Transverse colon (tissue), 4 donors: Measurements from ENCODE around the gene NUDT22.

Experiments
- CTCF ChIP-seq, 5 experiments: fragments of 200-600 bp in 3 of 5; fragments of 450-650 bp in 2 of 5; sonication (generic) in 3 of 5; IDR thresholded peaks; 1 replicate in 2 of 5; 2 replicates in 3 of 5; pipeline ENCODE4 v1.5.1; 2016 to 2017; ENCODE audit warnings: antibody characterized with exemption in 5 of 5, inconsistent platforms in 3 of 5, mild to moderate bottlenecking in 2 of 5, moderate library complexity in 1 of 5
- POLR2A ChIP-seq: fragments of 450-650 bp; IDR thresholded peaks from one replicate; pipeline ENCODE4 v1.6.1; 2016; ENCODE audit warnings: antibody characterized with exemption, mild to moderate bottlenecking, moderate library complexity
- POLR2AphosphoS5 ChIP-seq, 3 donors: sonication (generic); formaldehyde crosslinking; IDR thresholded peaks; one replicate each; pipeline ENCODE4 v1.6.1; 2016; ENCODE audit warnings: antibody characterized with exemption in 3 of 3

GRCh38 chr11:64220798-64221197, 5.3 kb upstream of the NUDT22 start:
- TF ChIP-seq CTCF (IDR thresholded peaks at IDR 0.05) = no peak
- TF ChIP-seq POLR2A = no peak
- TF ChIP-seq POLR2AphosphoS5 (IDR thresholded peaks at IDR 0.05) = no peak
